Stimulated activated CD4-positive, alpha-beta T cell treated with anti-CD3 and anti-CD28 coated beads, TNF-alpha, amount 100 ng/mL, for 1 hour (primary cell): ENCODE measurements around the gene VDAC1.

ENCODE experiments used
- DNase-seq, 3 donors: peaks; one replicate each; pipeline ENCODE4 v3.0.0-alpha.2; 2020; ENCODE audit warnings: low read depth in 3 of 3, low spot score in 1 of 3

VDAC1 gene

DNA sequence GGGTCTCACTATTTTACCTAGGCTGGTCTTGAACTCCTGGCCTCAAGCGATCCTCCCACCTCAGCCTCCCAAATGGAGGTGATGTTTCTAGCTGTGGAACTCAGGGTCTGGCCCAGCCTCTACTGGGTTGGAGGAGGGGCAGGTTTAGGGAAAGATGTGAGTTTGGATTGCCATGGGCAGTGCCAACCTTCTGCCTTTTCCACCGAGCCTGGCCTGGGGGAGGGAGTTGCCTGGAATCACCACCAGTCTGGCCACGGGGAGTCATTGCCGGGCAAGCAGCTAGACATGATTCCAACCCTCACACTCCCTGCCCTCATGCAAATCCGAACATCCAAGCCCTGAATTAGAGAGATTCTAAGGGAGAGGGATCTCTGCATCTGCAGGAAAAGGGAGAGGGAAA lies 21.0 kb upstream of the VDAC1 start:
- DNase-seq, result no peak

DNA sequence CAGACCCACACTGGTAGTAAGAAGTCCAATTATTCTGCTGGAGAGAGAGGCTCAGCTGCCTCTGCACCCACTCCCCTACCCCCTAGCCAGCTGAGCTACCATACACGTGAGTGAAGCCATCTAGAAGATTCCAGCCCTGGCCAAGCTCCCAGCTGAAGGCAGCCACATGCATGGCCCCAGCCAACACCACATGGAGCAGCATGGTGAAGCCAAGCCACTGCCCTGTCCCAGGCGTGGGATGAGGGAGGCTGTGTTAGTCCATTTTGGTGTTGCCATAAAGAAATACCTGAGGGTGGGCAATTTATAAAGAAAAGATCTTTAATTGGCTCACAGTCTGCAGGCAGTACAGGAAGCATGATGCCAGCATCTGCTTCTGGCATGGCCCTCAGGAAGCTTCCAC lies 20.0 kb upstream of the VDAC1 start:
- no peak for DNase-seq

DNA sequence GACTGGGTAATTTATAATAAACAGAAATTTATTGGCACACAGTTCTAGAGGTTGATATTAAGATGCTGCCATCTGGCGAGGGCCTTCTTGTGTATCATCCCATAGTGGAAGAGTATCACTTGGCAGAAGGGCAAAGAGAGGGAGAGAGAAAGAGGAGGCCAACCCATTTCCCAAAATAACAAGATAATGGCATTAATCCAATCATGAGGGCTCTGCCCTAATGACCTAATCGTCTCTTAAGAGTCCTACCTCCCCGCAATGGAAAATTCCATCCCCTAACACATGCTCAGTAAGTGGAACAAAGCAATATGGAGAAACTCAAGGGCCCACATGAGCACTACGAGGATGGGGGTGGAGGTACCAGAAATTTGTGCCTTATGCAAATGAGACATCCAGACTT lies 17.6 kb upstream of the VDAC1 start:
- DNase-seq, result no peak

DNA sequence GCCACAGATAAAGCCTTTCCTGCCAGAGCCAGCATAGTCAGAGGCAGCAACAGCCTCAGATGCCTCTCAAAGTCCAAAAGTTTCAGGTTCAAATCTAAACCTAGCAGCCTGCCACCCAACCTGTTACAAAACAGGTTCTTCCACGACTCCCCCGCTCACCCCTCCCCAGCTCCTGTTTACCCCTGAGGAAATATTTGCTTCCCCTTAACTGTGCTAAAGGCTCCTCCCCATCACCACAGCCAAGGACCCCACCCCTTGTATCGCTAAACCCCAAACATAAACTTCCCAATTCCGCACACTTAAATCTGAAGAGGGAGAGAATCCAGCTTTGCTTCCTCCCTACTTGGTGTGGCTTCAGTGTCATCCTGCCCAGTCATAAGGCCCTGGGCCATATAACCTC lies 15.4 kb upstream of the VDAC1 start:
- no peak for DNase-seq

DNA sequence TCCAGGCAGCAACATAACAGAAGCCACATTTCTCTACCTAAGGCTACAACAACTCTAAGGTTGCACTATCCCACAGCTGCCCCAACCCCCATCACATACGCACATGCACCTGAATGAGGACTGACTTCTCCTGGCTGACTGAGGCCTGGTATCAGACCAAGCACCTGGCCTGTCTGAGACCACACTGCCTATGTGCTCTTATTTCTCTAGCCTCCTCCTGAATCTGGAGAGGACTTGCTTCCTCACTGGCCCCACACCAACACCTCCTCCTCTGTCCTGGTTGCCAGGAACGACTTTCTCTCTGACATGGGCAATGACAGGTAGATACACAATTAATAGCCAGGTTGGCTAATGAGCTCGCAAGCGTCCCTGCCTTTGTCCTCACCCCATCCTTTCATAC lies 14.9 kb upstream of the VDAC1 start:
- no peak for DNase-seq

DNA sequence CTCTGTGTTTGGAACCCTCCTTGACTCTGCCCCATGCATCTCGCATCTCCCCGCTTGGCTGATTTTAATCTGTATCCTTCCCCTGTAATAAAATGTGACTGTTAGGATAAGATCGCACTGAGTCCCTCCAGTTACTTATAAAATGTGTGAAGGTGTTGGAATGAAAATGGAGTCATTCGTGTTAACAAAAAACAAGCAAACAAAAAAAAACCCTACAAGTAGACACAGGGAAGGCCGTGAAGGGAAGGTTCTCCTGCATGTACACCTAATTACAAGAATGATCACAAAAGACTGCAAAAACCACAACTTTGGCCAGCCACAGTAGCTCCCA lies 14.2 kb upstream of the VDAC1 start:
- no peak for DNase-seq

DNA sequence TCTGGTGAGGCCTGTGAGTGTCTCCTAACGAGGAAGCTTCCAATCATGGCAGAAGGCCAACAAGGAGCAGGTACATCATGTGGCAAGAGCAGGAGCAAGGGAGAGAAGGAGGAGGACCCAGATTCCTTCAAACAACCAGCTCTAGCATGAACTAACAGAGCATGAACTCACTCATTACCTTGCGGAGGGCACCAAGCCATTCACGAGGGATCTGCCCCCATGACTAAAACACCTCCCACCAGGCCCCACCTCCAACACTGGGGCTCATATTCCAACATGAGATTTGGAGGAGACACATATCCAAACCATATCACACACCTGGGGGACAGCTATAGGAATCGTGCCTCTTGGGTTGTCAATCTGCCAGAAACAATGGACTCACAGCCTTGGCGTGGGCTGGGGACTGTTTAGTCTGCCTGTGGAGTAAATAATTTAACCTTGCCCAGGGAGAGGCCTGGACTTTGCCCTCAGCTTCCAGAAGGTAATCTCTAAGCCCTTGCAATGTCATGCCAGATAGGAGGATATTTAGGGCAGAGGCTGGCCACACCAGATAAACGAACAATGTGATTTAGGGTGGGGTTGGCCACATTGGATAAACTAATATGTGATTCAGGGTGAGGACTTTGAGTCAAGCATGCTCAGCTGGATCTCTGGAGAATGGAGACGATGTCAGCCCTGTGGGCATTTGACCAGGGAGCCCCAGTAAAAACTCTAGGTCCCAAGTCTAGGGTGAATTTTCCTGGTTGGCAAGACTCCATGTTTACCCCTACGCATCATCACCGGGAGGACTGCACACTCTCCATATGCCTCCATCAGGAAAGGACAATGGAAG lies 13.6 kb upstream of the VDAC1 start:
- no peak for DNase-seq

DNA sequence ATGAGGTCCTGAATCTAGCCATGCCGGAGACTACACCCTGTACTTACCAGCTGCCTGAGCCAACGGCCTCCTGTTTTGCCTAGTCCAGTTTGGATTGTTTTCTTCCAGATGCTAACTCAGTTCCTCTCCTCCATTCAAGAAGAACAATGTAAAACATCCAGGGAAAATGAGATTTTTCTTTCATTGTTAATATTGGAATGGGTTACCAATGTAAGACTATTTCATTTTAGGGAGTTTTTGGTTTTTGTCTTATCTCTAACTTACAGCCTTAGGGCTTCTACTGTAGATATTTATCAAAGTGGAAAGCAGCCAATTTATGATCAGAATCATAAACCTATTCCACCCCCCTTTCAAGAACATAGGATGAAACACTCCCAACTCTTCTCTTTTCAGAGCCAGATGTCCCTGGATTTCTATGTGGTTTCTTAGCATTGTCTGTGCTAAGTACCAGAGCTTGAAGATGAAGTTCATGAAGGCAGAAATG lies 3.5 kb upstream of the VDAC1 start:
- no peak for DNase-seq

DNA sequence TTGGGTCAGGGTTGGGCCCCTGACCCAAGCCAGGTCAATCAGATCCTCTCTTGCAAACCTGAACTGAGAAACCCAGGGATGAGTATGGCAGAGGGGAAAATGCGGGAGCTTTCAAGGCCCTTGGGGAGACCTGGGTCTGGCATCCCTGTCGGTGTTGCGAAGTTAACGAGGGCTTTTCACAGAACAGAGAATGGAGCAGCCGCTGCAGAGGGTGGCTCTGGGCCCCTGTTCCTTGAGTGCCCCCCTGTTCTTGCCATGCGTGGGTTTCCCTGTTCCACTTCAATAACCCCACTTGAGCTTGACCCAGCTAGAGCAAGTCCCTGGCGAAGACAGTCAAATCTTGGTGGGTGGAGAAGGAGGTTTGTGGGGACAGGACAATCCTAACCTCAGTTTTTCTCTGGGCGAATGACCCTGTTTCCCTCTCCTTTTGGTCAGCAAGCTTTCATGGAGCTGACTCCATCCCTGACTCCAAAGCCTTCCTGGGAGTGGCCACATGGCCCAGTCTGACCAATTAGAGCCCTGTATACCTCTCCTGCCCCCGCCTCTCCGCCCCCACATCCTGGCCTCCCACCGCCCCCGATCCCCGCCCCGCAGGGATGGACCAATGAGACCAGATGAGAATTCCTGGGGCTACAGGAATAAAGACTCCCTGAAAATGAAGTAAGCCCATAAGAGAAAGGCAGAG lies 2.9 kb upstream of the VDAC1 start:
- no peak for DNase-seq

DNA sequence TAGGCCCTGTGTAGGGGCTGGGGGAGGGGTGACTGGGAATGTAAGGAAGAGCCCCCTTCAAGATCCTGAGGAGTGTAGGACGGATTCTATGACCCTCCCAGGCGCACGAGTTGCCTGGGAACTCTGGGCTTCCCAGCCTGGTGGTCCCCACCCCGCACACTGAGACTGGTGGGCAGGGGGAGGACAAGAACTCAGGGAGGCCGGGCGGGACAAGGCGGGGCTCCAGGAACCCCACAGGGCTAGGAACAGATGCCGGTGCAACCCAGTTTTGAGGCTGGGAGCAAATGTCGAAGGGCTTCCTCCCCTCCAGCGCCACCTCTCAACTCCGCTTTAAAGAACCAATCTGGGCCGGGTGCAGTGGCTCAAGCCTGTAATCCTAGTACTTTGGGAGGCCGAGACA lies 1.3 kb upstream of the VDAC1 start:
- DNase-seq, result no peak

DNA sequence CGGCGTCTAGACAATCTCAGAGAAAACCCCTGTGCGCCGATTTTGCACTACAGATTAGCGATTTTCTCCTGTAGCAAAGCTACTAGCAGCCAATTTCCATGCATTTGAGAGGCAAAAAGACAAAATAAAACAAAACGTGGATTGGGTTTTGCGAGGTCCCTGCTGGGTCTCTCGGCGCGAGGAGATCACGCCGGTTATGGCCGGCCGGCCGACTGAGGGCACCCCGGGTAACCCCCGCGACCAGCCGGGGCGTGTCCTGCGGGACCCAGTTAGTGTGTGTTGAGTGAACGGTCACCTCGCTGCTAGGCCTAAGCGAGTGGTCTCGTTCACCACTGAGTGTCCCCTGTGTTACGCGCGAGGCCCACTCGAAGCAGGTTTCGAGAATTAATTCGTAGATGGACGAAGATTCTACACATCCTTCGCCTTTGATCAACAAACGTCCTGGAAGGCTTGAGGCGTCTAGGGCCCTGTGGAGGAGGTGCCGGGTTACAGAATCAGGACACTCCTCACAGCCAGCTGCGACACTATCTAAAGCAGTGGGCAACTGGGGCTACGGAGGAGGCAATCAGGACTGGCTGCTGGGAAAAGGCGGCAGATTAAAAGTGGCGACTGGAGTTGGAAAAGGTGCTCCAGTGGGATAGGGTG lies 764 bp upstream of the VDAC1 start:
- no peak for DNase-seq

DNA sequence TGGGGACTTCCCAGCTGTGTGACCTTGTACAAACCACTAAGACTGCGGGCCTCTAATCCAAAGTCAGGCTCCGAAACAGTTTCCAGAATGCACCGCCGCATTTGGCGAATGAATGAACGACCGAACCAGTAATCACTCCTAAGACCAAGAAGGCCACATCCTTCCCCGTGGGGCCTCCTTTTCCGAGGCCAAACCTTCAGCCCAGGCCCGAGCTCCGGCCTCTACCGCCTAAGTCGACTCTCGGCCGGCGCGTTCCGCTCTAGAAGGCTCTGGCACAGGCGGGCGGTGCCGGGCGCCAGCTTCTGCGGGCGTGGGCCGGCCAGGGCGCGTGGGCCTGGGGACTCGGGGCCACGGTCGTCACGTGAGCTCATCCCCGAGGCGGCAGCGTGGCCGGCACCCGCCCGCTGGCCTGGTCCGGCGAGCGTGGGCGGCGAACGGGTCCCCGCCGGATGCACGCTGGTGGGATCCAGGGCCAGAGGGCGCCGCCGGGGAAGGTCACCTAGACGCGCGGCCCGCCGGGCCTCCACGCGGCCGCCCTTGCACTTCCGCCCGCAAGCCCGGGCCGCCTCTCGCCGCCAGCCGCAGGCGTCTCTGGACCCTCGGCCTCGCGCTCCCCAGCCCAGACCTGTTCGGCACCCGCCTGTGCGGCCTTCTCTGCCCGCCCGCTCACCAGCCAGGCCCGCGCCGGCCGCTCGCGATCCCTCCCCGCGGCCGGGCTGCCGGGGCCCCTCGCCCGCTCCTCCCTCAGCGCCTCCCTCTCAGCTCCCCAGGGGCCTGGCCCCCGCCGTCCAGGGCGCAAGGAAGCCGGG lies 754 bp downstream of the VDAC1 start:
- peak in 1 of 3 donors; percentile 33 for DNase-seq

DNA sequence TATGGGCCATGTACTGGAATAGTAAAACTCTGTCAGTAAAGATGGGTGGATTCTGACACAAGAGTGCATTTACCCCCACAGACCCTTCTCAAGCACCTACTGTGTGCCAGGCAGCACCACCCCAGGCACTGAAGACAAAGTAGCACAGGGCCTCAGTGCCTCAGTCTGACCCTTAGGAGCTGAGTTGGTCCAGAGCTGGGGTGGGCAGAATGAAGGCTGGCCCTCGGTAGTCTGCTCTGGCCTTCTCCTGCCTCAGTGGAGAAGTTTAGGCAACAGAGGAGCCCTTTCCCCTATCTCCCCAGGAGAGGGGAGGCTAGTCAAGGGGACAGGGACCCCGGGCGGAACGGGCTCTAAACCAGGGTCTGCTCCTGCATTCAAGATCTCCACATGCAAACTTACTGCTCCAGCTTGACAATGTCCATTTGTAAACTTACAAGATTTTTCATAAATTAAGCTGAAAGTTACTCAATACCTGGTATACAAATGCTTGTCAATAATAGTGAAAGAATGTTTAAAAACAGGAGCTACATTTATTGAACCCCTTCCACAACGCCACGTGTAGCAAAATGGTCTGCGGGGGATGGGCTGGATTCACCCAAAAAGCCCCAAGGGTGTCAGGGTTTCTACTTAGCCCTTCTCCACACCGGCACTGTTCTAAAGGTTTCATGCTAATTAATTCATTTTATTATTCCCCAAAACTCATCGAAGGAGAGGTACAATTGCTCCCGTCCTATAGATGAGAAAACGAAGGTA lies 1.5 kb downstream of the VDAC1 start:
- DNase-seq, result peak in 1 of 3 donors; percentile 28

DNA sequence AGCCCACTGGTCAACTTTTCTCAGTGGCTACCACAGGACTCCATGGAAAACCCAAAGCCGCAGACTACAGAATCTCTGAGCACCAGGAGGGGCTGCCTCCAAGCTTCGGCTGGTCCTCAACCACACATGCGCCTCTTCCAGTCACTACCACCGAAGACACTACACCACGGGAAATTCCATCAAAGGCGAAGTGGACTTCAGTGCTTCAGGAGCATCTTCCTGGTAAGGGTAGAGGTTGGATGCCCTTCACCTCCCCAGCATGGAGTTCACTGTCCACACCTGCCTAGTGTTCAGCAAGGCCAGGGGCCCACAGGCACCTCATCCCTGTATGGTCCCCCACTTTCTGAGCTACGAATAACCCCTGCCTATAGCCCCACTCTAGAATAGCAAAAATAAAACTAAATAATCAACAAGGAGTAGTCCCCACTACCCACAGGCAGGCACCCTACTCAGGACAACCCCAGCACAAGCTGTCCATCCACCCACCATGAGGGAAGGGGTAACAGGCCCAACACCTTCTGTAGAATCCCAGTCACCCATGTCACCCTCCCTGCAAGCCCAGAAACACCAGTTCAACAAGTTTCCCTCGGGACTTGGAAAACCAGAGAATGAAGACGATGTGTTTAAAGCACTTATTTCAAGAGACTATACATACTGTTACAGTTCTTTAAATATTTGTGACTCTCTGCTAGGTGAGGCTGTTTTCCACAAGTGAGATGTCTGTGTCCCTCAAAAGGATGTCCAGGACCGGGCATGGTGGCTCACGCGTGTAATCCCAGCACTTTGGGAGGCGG lies 2.6 kb downstream of the VDAC1 start:
- no peak for DNase-seq

DNA sequence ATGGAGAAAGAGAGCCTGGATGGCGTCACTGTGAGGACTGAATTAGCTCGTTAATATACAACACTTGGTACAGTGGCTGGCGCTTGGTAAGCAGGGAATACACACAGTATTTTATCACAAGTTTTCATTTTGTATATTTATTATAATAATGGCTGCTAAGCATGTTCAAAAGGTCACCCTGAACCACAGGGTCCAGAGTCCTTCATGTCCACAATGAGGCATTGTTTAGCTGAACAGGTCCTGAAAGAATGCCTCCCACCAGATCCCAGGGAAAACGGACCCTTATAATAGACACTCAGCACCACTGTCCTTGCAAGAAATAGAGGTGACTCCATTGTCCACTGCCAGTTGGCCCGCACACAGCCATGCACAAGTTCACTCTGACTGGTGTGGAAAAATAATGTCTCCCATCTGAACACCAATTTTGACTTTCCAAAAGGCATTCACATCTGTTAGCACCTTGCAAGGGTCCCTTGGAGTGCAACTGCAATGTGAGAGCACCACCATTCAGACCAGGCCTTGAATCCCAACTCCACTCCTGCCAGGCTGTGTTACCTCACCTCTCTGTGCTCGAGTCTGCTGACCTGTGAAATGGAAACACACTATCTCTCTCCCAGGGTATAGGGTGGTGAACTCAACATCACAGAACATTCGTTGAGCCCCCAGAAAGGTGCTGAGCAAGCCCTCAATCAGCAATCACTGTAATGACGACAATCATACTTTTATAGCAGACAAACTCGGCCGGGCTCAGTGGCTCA lies 3.9 kb downstream of the VDAC1 start:
- no peak for DNase-seq

DNA sequence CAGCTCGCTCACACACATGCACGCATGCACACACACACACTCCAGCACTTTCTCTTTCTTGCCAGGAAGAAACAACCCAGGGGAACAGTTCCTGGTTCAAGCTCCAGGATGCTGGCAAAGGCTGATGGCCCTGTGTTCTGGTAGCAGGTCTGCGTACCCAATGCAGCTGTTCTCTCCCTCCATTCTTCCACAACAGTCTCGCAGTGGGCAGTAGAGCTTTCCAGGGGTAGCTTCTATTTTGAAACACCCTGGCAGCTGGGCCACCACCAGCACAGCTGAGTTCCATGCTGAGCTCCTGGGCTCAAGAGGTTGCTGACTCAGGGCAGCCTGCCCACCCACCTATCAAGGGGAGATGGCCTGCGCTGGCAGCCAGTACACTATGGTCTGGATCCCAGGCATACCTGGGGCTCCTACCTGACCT lies 4.7 kb downstream of the VDAC1 start:
- no peak for DNase-seq

DNA sequence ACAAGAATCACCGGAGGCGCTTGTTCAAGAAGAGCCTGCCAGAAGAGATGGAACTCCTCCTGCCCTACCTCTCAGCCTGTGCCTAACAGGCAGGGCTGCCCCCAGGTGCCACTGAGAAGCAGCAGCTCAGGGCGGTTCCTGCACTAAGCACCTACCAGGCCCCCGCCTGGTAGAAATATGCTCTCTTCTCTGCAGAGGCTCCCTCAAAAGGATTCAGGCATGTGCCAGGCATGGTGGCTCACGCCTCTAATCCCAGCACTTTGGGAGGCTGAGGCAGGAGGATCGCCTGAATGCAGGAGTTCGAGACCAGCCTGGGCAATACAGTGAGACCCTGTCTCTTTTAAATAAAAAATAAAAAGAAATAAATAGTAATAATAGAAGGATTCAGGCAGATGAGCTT lies 6.0 kb downstream of the VDAC1 start:
- DNase-seq, result no peak

DNA sequence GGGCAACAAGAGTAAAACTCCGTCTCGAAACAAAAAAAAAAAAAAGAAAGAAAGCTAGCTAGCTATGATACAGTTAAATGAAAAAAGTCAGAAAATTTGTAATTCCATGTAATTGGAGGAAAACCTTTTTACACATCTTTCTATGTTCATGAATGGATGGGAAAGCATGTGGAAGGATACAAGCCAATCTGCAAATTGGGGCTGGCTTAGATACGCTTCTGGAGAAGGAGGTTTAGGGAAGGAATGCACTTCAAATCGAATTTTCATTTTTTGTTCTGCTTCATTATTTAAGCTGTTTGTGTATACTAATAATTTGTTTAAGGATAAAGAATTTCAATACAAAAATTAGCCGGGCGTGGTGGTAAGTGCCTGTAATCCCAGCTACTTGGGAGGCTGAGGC lies 6.7 kb downstream of the VDAC1 start:
- DNase-seq, result no peak

DNA sequence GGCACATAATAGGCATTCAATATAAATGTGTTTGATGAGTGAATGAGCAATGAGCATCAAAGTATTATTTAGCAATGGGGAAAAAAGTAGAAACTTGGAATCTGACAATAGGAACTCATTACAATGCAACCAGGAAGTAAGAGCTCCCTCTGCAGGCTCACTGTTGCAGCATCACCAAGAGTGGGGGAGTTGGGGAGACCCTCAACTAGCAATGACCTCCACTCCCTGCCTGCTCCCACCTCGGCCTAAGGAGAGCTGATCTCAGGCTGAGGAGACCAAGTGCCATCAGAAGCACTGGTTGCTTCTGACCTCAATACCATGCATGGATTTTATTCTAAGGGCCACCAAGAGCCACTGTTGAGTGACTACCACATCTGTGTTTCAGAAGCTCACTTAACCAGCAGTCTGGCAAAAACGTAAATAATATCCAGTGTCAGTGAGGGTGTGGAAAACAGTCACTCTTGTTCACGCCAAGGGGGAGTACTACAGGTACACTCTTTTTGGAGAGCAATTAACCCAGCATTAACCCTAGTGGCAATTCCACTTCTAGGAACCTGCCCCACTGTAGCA lies 8.0 kb downstream of the VDAC1 start:
- no peak for DNase-seq
